Head of caudate nucleus (tissue), 42 donors: ENCODE results near the gene PRMT7.
A peak's percentile ranks its signal among the peaks of the same experiment; 100 is the strongest.

ENCODE experiments used
- DNase-seq, 42 donors: peaks; one replicate each; pipeline versions ENCODE4 v3.0.0 to v3.0.0-alpha.2; 2020 to 2021; ENCODE audit warnings: mixed read lengths in 7 of 42
- intact Hi-C: fragments of 100-400 bp; cut with DNase I; formaldehyde crosslinking; loops from one replicate; pipeline ENCODE4 v1.15.0; 2022

PRMT7 gene

DNA sequence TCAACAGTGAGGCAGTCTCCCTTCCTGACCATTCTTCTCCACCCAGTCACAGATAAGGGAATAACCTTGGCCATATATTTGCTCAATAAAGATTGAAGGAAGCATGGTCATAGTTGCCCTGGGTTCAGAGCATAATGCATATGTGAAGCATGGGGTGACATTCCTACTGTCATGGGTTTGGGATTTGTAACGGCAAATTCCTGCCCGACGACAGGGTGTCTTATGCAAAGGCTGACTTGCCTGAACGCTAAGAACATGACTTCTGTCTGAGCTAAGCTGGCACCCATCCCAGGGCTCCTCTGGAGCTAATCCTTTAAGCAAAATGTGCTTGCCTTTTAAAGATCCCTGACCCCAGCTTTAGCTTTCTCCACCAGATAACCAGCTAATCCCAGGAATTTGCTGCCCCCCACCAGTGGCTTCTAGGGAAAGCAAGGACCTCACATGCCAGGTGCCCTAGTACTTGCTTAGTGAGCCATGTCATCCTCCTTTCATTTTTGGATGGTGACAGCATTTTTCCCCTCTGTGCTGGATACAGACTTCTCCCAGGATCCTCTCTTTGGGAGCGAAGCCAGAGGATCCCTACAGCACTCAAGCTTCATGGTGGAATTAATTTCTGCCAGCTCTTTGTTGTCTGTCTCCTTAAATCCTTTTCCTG lies 11.8 kb upstream of the PRMT7 start:
- intact Hi-C loops, result no loop called here
- peak in 38 of 42 donors; percentile 13 to 69 (median 42) for DNase-seq

DNA sequence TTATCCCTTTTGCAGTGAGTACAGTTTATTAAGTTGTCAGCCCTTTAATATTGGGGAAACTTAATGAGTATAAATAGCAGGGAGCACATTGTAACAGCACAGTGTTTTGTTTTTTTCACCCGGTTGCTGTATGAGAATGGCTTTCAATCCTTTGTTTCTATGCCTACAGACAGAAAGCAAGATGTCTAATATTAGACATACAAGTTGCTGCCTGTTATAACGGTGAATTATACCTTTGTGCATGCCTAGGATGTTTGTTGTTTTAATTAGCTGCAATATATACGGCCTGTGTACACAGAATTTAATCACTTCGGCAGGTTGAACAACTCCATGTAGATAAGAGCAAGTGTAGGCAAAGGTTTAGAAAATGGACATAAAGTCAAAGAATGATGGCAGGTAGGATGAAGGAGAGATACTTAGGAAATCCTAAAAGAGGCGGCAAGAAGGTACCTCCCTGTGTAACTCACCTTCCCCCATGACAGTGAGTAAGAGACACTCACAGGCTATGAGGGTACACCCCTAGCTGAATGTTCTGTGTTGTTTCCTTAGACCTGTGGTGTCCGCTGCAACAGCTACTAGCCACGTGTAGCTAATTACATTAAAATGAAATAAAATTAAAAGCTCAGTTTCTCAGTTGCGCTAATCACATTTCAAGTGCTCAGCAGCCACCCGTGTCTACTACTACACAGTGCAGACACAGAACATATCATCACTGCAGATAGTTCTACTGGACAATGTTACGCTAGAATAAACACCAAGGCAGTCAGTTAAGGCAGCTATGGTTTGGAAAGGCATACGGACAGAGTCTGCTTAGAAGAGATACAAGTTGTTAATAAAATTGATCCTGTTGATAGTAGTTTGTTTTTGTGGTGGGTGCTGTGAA lies 11.0 kb upstream of the PRMT7 start:
- intact Hi-C loops, result no loop called here
- DNase-seq, result no peak

DNA sequence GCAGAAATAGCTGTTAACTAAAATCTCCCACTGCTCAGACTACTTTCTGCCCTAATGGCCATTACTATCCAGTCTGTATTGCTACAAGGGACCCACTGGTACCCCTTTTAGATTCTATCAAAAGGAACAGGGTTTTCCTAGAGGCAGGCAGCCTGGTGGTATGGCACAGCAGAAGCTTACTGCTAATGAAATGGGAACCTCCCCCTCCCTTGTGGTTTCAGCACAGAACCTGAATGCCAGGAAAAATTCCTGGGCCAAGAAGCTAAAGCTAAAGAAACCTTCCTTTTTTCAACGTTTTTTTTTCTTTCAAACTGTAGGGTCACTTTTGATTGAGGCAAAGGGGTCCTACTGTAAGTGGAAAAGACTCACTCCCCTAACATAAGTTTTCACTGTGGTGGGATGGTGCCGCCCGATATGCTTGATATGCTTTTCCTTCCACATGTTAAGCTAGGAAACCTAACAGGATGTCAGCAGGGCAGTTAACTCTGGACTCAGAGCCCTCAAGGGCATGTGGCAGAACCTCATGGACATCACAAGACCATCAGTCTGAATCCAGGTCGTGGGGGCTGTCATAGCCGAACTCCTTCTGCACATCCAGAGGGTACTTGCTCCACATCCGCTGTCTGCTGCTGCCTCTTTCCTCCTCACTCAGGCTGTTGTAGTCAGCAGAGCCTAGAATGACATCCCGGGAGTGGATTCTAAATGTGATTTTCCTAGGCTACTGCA lies 9.9 kb upstream of the PRMT7 start:
- no peak for DNase-seq
- intact Hi-C loops, result no loop called here

DNA sequence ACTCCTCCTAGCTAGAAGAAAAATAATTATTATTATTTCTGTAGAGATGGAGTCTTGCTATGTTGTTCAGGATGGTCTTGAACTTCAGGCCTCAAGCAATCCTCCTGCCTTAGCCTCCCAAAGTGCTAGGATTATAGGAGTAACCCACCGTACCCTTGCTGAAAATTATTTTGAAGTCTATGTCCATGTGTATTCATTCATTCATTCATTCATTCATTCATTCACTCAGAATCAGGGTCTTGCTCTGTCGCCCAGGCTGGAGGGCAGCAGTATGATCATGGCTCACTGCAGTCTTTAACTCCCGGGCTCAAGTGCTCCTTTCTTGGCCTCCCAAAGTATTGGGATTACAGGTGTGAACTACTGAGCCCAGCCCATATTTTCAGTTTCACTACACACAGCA lies 4.2 kb upstream of the PRMT7 start:
- no peak for DNase-seq
- intact Hi-C loops, result no loop called here

DNA sequence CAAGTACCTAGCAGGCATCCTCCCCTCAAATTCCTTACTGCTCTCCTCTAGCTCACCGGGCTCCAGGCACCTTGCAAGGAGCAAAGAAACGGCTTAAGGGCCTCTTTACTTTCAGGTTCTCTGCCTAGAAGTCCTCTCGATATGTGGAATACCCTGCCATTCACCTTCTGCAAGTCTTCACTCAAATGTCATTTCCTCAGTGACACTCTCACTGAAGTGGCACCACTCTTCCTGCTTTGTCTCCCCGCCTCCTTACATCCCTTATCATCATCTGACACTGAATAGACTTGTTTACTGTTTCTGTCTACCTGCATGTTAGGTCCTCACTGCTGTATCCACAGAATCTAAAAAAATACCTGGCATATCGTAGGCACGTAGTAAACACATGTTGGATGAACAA lies 1.0 kb upstream of the PRMT7 start:
- DNase-seq, result no peak
- intact Hi-C loops, result loop anchor here (5.0 to 10.0 kb wide), 2 partner anchors 62 to 225 kb away; partner anchors contain the start of genes NFATC3 and PLA2G15

DNA sequence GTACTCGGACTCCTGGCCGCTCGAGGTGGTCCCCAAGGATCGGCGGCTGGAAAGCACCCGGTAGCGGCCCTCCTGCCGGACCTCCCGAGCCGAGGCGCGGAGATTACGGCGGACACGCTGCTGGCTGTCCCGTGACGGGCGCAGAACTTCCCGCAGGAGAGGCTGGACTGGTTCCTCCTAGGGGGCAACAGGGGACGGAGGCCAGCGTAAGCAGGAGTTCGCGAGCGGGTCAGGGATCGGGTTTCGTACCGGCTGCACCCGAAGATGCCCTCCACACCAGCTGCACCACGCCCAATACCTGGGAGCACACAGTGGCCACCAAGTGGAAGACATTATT lies 414 bp upstream of the PRMT7 start:
- intact Hi-C loops, result loop anchor here (5.0 to 10.0 kb wide), 2 partner anchors 63 to 226 kb away; partner anchors contain the start of genes NFATC3 and PLA2G15
- DNase-seq, result peak in 9 of 42 donors; percentile 6 to 39 (median 17)

DNA sequence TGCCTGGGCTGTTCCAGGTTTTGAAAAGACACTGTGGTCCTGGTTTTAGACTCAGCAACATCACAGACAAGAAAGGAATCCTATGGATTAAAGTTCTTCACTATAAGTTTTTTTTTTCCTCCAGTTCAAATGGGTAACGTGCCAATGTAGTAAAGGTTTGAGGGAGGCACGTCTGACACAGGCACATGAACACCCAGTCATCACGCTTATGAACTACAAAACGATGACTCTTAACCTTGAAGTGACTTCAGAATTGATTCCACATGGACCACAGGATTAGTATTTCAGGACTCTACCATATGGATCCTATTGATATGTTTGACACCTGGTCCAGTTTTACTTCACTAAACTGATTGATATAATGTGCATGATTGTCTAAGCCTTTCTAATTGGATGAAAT lies 2.3 kb downstream of the PRMT7 start:
- intact Hi-C loops, result loop anchor here (5.0 to 10.0 kb wide), 2 partner anchors 66 to 228 kb away; partner anchors contain the start of genes NFATC3 and PLA2G15
- DNase-seq, result no peak

DNA sequence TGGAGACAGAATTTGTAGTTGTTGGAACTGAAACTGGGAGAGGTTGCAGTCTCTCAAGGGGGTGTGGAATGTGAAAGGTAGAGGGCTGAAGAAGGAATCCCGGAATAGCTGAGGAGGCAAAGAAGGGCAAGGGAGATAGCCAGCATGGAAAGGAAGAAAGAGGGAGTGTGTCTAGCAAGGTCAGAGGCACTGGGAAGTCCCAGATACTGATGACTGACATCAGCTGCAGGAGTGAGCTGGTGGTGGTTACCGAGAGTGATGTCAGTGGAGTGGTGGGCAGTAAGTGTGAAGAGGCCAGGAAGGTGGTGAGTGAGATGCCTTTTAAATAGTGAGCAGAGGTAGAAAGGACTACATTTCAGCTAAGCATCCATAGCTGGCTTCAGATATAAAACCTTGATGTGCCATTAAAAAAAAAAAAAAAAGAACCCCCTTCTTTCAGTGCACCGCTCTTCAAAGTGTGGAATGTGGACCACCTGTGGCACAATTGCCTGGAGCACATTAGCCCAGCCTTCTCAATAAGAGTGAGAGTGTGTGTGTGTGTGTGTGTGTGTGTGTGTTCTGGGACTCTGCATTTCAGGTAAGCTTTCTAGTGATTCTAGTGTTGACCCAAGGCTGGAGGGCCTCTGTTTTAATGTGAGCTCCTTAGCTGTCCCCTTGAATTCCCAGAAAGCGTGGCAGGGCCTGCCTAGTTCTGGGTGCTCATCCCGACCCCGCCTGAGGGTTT lies 8.5 kb downstream of the PRMT7 start:
- intact Hi-C loops, result loop anchor here (10.0 kb wide), 1 partner anchor 235 kb away; the partner anchor contains the start of gene NFATC3
- no peak for DNase-seq

DNA sequence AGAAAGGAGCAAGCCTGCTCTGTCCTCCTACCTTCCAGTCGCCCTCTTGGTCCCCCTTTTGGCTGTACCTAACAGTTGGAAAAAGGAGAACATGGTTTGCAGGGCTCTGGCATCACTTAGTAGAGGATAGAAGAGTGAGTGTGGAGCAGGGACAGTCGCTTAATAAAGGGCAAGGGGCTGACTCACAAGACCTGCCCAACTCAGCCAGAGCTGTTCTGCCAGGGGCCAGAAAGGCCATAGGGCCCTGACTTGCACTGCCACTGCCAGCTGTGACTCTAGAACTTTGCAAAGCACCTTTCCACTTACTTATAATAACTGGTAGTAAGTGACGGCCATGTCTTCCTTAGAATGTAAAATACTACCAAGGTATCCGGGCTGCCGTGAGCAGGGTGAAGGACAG lies 13.5 kb downstream of the PRMT7 start:
- intact Hi-C loops, result no loop called here

DNA sequence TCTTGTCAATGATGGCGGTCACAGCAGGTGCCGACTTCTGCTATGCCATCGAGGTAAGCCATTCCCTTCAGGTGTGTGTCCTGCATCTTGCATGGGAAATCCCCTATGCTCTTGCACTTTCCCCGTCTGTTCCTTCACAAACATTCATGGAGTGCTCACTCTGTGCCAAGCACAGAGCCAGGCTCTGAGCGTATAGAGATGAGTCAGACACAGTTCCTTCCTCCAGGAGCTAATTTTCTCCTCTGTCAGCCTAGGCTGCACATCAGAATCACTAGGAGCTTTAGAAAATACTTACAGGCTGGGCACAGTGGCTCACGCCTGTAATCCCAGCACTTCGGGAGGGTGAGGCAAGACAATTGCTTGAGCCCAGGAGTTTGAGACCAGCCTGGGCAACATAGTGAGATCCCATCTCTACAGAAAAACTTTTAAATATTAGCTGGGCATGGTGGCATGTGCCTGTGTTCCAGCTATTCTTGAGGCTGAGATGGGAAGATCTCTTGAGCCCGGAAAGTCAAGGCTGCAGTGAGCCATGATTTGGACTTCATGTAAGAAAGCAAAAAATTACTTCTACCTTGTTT lies 14.1 kb downstream of the PRMT7 start:
- peak in 5 of 42 donors; percentile 12 to 50 (median 18) for DNase-seq
- intact Hi-C loops, result no loop called here

More for the DNA sequence above, 13.5 kb downstream of the PRMT7 start:
- no peak for DNase-seq

DNA sequence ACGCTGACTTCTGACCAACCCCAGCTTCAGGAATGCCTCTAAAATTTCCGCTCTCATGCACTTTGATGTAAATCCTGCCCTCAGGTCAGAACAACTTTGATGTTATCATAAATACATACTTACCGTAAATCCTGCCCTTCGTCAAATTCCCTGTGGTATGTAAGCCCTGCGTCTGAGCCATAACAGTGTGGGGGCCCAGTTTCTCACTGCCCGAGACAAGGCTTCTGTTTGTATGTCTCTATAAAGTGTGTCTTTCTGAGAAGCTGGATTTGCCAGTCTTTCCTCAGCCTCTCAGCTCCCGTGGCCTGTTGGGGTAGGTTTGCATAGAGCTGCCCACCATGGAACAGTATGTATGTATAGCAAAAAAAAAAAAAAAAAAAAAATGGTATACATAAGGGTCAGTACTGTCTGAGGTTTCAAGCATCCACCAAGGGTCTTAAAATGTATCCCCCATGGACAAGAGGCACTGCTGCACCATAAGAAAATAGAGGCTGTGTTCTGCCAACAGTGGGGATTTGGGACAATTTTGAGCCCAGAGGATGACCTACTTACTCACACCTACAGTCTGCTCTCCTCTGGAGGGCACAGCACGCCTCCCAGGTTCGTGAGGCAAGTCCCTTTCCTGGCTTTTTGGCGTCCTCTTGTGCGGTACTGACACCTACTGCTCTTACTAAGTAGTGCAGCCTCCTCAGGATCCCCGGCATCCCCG lies 17.5 kb downstream of the PRMT7 start:
- intact Hi-C loops, result no loop called here
- DNase-seq, result peak; percentile 64 to 91 (median 82)

DNA sequence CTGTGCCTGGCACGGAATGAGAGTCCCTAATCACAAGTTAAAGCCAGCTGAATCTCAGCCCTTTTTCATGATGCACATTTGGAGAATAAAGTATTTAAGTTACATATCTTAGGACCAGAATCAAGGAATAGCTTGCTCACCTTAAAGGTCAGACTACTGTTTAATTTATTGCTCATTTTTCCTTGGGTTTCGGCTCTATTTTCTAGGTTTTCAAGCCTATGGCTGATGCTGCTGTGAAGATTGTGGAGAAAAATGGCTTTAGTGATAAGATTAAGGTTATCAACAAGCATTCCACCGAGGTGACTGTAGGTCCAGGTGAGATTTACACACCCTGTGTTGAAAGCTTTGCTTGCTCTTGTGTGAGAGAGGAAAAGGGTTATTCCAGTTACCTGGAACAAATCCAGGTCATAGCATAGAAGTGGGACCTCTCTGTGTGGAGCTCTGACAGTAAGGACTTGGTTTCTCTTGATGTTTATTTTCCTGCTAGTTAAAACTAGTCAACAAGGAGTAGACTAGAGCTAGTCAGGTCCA lies 18.1 kb downstream of the PRMT7 start:
- intact Hi-C loops, result no loop called here
- no peak for DNase-seq

DNA sequence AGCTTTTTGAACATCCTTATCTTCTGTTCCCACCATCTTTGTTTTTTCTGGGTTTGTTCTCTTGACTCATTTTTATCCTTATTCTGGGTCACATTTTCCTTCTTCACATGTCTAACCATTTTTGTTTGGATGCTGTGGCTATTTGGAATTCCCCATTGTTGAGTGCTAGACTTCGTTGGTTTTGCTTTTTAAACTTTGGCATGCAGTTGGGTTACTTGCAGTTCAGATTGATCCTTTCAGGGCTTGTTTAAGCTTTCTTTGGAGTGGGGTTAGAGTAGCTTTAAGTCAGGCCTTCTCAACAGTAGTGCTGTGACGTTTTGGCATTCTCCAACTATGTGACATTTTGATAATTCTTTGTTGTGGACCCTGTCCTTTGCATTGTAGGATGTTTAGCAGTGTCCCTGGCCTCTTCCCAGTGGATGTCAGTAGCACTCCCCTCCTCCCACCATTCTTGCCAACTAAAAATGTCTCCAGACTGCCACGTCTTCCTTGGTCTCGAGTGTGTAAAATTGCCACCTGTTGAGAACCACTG lies 21.1 kb downstream of the PRMT7 start:
- DNase-seq, result no peak
- intact Hi-C loops, result loop anchor here (5.0 kb wide), 1 partner anchor 85 kb away; the partner anchor contains the start of gene PLA2G15

DNA sequence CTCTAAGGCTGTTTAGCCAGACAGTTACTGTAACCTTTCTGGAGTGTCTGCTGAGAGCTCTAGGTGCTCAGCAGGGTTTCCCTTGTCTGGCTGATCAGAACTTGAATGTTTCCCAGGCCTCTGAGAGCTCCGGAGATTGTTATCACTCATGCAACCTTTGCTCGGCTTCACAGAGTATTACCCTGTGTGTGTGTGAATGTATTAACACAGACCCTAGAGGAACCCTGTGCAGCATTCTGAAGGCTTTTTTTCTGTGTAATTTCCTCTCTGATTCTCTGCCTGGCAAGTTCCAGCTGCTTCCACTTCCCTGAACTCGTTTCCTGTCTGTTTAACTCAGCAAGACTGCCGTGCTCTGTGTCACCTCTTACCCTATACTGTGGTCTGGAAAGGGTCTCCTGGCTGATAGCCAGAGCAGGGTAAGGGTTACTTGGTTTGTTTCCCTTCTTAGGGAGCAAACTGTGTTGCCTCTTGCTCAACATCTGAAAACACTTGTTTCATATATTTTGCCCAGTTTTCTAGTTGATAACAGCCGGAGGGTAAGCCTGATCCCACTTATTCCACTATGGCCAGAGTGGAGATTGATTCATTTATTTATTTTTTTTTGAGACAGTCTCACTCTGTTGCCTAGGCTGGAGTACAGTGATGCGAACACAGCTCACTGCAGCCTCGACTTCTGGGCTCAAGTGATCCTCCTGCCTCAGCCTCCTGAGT lies 21.7 kb downstream of the PRMT7 start:
- DNase-seq, result peak in 18 of 42 donors; percentile 22 to 59 (median 43)
- intact Hi-C loops, result loop anchor here (5.0 kb wide), 1 partner anchor 85 kb away; the partner anchor contains the start of gene PLA2G15

DNA sequence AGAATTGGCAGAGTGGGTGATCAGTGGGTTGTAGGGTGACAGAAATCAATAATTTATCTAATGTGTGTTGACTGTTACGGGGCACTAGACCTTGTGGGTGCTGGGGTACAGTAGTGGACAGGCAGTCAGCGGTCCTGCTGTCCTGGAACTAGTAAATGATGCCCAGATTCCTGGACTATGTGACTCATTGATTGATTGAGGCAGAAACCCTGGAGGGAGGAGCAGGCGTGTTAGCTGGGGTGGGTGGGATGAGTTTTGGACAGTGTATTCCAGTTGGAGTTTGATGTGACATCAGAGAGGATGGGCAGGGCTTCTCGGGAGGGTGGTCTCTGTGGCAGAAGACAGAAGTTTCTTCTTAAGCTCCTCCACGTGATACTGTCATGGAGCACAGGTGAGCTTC lies 24.4 kb downstream of the PRMT7 start:
- intact Hi-C loops, result no loop called here
- no peak for DNase-seq

DNA sequence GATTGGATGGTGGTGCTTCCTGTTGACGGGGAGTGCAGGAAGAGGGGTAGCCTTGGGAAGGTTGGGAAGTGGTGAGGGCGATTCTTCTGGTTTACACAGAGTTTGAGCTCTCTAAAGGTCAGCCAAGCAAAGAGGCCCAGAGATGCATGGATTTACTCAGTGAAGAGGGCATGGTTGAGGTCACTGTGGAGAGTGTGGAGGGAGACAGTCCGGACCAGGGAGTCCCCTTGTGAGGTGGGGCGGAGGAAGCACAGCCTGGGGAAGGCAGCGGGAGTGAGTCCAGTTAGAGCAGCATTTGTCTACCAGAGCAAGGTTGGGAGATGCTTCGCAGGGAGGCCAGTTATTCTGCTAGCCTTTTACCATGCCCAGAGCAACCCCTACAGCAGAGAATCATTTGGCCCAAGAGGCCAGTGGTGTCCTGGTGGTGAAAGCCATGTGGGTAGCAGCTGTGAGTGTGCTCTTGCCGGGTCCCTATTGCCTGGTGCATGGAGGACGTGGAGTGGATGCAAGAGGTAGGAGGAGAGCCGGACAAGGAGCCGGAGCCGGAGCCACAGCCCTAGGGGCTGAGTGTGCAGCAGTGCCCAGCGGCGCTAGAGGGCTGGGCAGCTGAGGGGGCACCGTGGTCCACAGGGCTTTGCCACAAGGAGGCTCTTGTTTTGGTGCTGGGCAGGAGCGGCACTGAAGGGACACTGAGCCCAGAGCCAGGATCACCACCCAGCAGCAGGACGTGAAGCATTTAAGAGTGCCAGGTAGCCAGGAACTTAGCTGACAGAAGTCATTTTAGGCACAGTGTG lies 27.7 kb downstream of the PRMT7 start:
- DNase-seq, result no peak
- intact Hi-C loops, result no loop called here
